PFSK-1 (cell line): ENCODE measurements around the gene HS3ST3B1.

Source experiments
- FOXP2 ChIP-seq: optimal IDR thresholded peaks from 2 replicates; pipeline ENCODE3; 2011; ENCODE audit warnings: borderline replicate concordance, control low read depth, inconsistent platforms; ENCODE audit not compliant: insufficient read depth; ENCODE audit errors: extremely low read length, extremely low read depth
- POLR2AphosphoS5 ChIP-seq: IDR thresholded peaks from 2 replicates; pipeline ENCODE4 v1.6.1; 2012; ENCODE audit warnings: low read depth, mild to moderate bottlenecking, control low read depth, low read length, moderate library complexity
- REST ChIP-seq, 2 experiments: IDR thresholded peaks; 2 replicates each; pipeline versions ENCODE4 v1.6.1 to v1.8.0; 2011 to 2012; ENCODE audit warnings: low read depth in 2 of 2, low read length in 2 of 2, control low read depth in 1 of 2, inconsistent platforms in 1 of 2, mild to moderate bottlenecking in 1 of 2, moderate library complexity in 1 of 2; ENCODE audit not compliant: insufficient read depth in 1 of 2
- SIN3A ChIP-seq: IDR thresholded peaks from 2 replicates; pipeline ENCODE4 v1.6.1; 2012; ENCODE audit warnings: mild to moderate bottlenecking, low read length, moderate library complexity, borderline replicate concordance; ENCODE audit not compliant: insufficient read depth
- TAF1 ChIP-seq: IDR thresholded peaks from 2 replicates; pipeline ENCODE4 v1.6.1; 2012; ENCODE audit warnings: low read length, control low read depth, borderline replicate concordance; ENCODE audit not compliant: insufficient read depth

DNA sequence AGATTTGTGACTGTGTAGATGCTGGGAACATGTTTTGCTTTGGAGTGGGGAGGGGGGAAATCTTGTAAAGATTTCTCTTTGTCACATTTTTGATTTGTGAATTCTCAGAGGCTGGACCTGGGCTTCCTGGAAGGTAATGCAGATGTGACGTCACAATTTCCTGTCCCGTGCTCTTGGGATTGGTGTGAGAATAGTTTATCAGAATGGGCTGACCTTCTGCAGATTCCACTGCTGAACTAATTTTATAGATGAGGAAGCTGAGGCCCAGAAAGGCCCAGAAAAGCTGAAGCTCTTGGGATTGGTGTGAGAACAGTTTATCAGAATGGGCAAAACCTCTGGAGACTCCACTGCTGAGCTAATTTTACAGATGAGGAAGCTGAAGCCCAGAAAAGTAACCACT is 34.0 kb downstream of the HS3ST3B1 start:
- no peak for TF ChIP-seq POLR2AphosphoS5
- TF ChIP-seq REST (IDR thresholded peaks at IDR 0.05; ENCODE audit: insufficient read depth in 1 of 2, low read depth in 2 of 2, low read length in 2 of 2), result no peak
- TF ChIP-seq SIN3A, result no peak
- no peak for TF ChIP-seq TAF1
- TF ChIP-seq FOXP2, result no peak
